GM18858 (cell line): Measurements from ENCODE around the gene NCK1.
"Not testable (repeated sequence)": the region's sequence is repeated elsewhere in the genome, so short reads cannot be mapped to it uniquely, and the experiment has no call there.

ENCODE experiments used
- ATAC-seq: cut with Tn5 transposase; IDR thresholded peaks from one replicate; pipeline ENCODE4 v1.9.1; 2021; ENCODE audit not compliant: unreplicated experiment

The NCK1 gene

DNA sequence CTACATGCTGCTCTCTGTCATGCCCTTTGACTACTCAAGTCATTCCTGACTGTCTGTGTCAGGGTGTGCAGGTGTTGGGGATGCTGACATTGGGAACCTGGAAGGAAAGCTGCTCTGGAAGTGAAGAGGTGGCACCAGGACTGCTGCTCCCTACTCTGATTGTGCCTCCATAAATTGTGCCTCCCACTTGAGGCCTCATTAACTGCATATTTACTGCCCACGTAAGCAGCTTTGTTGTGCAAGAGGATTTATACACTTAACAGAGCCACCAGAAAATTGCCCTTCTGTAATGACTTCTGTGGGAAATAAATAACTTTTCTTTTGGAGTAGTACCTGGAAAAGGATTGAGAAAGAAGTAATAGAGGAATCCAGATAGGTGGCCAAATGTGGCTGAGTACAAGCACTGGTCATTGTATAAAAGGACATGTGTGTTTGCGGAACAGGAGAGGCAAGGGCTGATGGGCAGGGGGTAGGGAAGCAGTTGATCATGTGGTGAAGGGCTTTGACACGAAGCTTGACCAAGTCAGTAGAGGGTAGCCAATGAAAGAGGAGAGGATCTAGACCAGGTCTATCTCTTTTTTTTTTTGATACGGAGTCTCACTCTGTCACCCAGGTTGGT lies 120.6 kb downstream of the NCK1 start:
- ATAC-seq: no peak

DNA sequence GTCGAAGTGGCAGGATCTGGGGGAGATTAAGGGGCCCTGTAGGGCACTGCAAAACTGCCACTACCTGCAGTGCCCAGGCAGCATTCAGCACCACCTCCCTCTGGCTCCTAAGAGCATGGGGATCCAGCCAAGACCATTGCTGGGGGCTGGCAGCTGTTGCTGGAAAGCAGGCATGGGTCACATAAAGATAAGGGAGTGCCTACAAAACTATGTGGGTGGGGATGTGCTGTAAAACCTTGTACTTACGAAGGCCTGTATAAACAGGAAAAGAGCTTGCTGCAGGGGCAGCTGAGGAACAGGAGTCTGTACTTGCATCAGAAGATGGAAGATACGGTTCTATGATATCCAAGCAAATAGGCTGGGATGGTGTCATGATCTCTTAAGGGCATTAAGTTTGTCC lies 122.8 kb downstream of the NCK1 start:
- no peak for ATAC-seq

DNA sequence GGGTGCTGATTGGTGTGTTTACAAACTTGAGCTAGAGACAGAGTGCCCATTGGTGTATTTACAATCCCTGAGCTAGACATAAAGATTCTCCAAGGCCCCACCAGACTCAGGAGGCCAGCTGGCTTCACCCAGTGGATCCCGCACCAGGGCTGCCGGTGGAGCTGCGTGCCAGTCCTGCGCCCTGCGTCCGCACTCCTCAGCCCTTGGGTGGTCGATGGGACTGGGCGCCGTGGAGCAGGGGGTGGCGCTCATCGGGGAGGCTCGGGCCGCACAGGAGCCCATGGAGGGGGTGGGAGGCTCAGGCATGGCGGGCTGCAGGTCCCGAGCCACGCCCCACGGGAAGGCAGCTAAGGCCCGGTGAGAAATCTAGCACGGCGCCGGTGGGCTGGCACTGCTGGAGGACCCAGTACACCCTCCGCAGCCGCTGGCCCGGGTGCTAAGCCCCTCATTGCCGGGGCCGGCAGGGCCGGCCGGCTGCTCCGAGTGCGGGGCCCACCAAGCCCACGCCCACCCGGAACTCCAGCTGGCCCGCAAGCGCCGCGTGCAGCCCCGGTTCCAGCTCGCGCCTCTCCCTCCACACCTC lies 125.5 kb downstream of the NCK1 start:
- not testable (repeated sequence) for ATAC-seq

DNA sequence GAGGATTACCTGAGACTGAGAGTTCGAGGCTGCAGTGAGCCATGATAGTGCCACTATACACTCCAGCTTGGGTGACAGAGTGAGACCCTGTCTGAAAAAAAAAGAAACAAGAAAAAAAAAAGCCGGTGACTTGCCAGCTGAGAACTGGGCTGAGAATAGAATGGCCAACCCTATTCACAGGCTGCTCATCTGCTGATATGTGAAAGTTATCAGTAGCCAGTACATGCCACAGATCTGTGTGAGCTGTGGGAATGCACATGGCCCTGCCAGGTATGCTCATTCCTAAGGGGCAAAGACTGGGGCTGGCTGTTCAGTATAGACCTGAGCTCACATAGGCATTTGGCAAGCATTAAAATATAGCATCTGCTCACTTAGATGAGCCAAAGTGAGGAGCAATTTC lies 126.6 kb downstream of the NCK1 start:
- ATAC-seq: no peak

DNA sequence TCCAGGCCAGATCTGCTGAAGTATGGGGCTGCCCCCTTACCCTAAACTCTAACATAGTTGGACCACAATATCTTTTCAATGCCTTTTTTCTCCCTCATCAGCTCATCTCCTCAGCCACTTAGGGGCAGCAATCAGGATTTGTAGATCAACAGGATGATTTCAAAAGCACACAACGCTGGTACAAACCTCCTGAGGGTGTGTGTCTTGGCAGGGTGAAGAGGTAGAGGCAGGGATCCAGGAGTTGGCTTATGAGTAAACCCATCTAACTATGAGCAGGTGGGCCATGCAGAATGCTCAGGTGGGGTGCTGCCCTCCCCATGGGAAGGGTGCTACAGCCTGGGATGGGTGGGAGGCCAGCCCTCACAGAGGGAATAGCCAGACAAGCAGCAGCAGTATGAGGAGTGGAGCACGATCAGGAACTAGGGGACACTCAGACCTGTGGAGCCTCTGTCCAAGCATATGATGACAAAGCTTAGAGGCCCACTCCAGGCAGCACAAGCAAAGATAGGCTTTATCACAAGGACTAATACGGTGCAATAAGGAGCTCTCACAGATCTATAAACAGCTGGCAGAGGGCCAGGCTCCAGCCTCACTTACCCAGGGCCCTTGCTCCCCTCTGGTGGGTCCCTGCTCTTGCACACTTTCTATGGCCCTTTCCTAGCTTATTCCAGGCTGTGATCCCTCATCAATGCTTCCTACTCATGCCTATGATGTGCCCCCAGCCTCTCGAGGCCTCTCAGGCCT lies 127.9 kb downstream of the NCK1 start:
- ATAC-seq: no peak

DNA sequence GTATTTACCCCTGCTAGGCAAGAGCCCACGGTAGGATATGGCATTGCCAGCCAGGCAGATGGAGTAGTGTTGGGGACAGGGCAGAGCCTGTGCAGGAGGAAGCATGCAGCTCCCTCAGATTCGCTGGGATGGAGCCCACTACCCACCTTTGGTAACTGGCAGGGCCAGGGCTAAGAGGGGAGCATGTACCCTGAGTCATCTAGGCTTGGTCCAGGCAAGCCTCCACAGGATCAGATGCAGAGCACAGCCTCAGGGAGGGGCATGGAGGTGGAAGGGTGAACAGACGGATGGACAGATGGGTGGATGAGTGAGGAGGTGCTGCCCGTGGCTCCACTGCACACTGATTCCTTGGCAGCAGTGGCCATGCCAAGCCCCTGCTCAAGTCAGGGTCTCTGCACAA lies 128.8 kb downstream of the NCK1 start:
- ATAC-seq: no peak

DNA sequence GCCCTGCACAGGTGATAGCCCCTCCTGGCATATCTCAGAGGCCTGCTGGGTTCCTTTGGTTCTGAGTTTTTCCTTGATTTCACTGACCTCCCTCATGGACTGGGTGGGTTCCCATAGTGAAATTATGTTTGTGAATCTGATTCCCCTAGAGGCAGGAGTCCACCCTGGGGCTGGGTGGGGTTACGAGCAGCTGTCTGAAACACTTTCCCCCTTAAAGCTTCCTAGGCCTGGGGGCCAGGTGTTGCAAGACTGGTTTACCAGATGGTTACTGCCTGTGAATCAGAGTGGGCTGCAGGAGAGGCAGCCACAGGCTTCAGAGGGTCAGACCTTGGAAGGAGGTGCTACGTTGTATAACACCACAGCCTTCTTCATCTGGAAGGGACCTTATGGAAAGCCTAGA lies 130.1 kb downstream of the NCK1 start:
- no peak for ATAC-seq

DNA sequence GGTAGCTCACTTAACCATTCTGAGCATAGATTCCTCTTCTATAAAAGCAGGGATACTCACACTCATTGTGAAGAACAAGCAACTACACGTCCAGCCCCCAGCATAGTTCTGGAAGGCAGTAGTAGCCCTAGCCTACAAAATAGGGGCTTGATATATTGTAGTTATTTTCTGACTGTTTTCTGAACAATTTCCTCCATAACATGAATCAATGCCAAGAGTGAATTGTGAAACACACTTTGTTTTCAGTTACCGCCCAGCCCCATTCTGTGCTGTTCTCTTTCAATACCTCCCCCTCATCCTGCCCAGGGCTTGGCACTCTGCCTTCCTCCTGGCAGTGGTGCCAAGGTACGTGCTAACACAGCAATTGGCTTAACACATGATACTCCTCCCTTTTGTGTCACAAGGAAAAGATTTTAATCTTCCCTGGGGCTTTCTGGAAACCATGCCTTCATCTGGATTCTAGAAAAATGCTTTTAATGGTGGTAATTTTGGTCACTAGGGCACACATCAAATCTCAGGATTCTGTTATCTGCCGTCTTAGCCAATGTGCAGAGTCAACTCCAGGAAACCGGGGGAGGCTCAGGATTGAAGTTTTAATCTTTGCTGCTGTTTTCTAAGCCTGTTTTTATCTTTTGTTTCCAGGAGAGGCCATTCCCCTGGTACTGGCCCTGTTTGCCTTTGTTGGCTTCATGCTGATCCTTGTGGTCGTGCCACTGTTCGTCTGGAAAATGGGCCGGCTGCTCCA lies 132.9 kb downstream of the NCK1 start:
- no peak for ATAC-seq

DNA sequence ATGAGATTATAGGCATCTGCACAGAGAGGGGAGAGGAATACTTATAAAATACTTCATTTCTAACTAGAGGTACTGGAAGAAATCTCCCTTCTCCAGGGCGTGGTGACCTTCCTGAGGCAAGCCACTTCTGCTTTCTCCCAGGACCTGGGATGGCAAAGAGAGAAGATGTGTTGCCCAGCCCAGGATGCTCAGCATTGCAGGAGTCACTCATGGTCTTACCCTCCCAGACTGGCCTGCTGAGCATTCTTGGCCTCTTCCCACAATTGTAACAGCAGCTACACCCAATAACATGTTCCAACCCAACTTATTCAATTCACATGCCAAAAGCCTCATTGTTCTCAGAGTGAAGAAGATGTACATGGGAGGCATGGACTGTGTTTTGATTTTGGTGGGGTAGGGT lies 133.6 kb downstream of the NCK1 start:
- no peak for ATAC-seq
